GM23338 (cell line): ENCODE results near the gene ELMOD3.

Source experiments
- EZH2phosphoT487 ChIP-seq: fragments of 200-600 bp; sonication (generic); IDR thresholded peaks from one replicate; pipeline ENCODE4 v1.8.1; 2018; ENCODE audit warnings: antibody characterized with exemption; ENCODE audit not compliant: unreplicated experiment
- TF ChIP-seq, protein P1 (sequence below), 2 experiments: fragments of 200-600 bp in 1 of 2; sonication (generic) in 1 of 2; conservative IDR thresholded peaks; 2 replicates each; pipeline versions ENCODE4 v1.5.1 to v1.6.1; 2016 to 2017; ENCODE audit warnings: antibody characterized with exemption in 2 of 2, low read depth in 2 of 2, mild to moderate bottlenecking in 2 of 2, moderate library complexity in 1 of 2

- TF ChIP-seq, protein P1, sequence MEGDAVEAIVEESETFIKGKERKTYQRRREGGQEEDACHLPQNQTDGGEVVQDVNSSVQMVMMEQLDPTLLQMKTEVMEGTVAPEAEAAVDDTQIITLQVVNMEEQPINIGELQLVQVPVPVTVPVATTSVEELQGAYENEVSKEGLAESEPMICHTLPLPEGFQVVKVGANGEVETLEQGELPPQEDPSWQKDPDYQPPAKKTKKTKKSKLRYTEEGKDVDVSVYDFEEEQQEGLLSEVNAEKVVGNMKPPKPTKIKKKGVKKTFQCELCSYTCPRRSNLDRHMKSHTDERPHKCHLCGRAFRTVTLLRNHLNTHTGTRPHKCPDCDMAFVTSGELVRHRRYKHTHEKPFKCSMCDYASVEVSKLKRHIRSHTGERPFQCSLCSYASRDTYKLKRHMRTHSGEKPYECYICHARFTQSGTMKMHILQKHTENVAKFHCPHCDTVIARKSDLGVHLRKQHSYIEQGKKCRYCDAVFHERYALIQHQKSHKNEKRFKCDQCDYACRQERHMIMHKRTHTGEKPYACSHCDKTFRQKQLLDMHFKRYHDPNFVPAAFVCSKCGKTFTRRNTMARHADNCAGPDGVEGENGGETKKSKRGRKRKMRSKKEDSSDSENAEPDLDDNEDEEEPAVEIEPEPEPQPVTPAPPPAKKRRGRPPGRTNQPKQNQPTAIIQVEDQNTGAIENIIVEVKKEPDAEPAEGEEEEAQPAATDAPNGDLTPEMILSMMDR (conservative IDR thresholded peaks at IDR 0.05; ENCODE audit: low read depth in 2 of 2), result no peak
- TF ChIP-seq EZH2phosphoT487, result no peak
These were observed 23.5 kb upstream of the ELMOD3 start for GRCh38 chr2:85330839-85331636.
